Measurements from ENCODE around the gene PRPF31.
A peak's percentile ranks its signal among the peaks of the same experiment; 100 is the strongest.

The PRPF31 gene

DNA sequence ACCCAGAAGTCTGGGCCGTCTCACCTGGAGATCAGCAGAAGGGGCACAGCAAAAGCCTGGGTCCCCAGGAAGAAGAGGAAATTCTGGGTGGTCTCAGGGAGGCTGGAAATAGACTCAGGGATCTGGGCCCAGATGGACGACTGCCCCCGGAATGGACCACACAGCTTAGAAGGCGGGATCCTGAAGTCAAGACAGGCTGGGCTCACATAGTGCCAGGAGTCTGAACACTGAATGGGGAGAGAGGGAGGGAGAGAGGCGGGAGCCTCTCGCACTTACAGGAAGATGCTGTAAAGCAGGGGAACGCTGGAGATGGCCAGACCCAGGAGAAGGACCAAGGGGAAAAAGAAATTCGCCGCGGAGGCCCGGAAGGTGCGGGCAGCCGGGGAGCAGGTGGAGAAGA is 45.3 kb downstream of the PRPF31 start:
- no peak for DNase-seq (ENCODE audit: extremely low read depth, insufficient read length)
- peak overlapping the region; percentile 78 for H3K4me3 ChIP-seq (replicated peaks; ENCODE audit: low read depth, low read length)
- no peaks in the 10 kb centered on the region for H3K27me3 ChIP-seq (replicated peaks; ENCODE audit: control insufficient read depth, insufficient read depth, low read length)
- H3K36me3 ChIP-seq (ENCODE audit: control insufficient read depth, insufficient read depth, low read length) = peaks cover 14% of the 10 kb centered on the region
- TF ChIP-seq, protein P1, sequence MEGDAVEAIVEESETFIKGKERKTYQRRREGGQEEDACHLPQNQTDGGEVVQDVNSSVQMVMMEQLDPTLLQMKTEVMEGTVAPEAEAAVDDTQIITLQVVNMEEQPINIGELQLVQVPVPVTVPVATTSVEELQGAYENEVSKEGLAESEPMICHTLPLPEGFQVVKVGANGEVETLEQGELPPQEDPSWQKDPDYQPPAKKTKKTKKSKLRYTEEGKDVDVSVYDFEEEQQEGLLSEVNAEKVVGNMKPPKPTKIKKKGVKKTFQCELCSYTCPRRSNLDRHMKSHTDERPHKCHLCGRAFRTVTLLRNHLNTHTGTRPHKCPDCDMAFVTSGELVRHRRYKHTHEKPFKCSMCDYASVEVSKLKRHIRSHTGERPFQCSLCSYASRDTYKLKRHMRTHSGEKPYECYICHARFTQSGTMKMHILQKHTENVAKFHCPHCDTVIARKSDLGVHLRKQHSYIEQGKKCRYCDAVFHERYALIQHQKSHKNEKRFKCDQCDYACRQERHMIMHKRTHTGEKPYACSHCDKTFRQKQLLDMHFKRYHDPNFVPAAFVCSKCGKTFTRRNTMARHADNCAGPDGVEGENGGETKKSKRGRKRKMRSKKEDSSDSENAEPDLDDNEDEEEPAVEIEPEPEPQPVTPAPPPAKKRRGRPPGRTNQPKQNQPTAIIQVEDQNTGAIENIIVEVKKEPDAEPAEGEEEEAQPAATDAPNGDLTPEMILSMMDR (IDR thresholded peaks at IDR 0.05; ENCODE audit: insufficient read depth, low read length, poor library complexity, severe bottlenecking) = no peak

DNA sequence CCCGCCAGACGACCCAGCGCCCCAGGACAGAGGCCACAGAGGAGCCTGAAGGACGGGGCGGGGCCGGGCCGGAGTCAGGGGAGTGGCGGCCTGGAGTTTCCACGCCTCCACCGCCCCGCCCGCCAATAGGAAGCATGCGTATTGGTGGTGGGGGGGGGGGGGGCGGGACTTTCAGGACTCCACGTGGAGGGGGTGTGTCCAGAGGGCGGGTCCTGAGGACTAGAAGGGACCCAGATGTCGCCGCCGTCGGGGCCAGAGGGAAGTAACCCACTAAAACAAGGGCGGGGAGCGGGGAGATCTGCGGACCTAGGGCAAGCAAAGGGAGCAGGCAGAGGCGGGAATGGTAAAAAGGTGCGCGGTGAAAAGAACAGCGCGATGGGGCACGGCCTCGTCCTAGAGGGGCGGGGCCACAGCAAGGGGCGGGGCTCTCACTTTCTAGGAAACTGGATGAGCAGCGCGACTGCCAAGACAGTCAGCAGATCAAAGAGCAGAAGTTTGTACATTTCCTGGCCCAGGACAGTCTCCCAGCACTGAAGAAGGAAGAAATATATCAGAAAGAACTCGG is 46.8 kb downstream of the PRPF31 start:
- TF ChIP-seq, protein P1 (IDR thresholded peaks at IDR 0.05; ENCODE audit: insufficient read depth, low read length, poor library complexity, severe bottlenecking) = no peak
- peak overlapping the region; percentile 57 for H3K4me3 ChIP-seq (replicated peaks; ENCODE audit: low read depth, low read length)
- DNase-seq (ENCODE audit: extremely low read depth, insufficient read length) = peak; percentile 81
- H3K27me3 ChIP-seq (replicated peaks; ENCODE audit: control insufficient read depth, insufficient read depth, low read length) = no peaks in the 10 kb centered on the region
- peaks cover 3% of the 10 kb centered on the region for H3K36me3 ChIP-seq (ENCODE audit: control insufficient read depth, insufficient read depth, low read length)

DNA sequence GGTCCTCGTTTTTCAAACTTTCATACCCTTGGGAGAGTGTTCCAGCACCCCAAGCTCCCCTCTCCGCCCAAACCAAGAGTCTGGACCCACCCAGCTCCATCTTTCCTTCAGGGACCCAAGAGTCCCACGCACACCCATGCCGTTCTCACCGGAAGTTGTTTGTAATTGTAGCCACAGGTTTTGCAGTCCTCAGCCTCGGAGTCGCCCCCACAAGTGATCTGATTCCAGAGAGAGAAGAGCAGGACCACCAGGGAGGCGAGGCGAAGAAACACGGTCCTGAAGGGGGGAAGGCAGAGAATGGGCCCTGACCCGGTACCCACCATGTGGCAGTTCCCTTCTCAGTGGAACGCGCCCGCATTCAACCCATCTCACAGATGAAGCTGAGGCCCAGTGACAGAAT is 47.3 kb downstream of the PRPF31 start:
- peaks cover 3% of the 10 kb centered on the region for H3K36me3 ChIP-seq (ENCODE audit: control insufficient read depth, insufficient read depth, low read length)
- H3K27me3 ChIP-seq (replicated peaks; ENCODE audit: control insufficient read depth, insufficient read depth, low read length) = no peaks in the 10 kb centered on the region

DNA sequence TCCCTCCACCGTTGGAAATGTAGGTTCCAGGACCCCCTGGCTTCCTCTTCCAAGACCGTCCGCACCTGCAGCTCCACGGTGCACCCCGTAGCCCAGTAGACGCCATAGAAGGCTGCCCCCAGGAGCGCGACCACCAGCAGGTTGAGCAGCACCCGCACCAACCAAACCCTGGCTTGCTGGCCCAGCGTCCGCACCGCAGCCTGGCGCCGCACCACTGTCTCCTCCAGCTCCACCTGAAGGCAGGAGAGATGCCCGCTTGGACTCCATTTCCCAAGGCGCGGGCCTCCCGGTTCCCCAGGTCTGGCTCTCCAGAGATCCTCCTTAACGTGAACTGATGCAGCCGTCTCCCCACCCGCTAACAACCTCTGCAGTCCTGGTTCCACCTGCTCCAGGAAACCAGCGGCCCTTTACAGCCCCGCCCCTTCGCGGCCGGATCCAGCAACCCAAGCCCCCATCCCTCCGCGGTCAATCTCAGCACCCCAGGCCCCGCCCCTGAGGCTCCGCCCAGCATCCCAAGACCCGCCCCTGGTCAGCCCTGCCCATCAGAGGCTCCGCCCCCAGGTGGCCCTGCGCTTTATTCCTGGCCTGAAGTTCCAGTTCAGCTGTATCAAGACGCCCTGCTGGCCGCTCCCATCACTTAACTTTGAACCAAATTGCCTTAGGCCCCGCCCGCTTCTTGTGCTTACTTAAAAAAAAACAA is 49.0 kb downstream of the PRPF31 start:
- TF ChIP-seq, protein P1 (IDR thresholded peaks at IDR 0.05; ENCODE audit: insufficient read depth, low read length, poor library complexity, severe bottlenecking) = no peak
- peak; percentile 77 for DNase-seq (ENCODE audit: extremely low read depth, insufficient read length)
- H3K4me3 ChIP-seq (replicated peaks; ENCODE audit: low read depth, low read length) = no peak overlapping the region
- H3K27me3 ChIP-seq (replicated peaks; ENCODE audit: control insufficient read depth, insufficient read depth, low read length) = no peaks in the 10 kb centered on the region
- no peaks in the 10 kb centered on the region for H3K36me3 ChIP-seq (ENCODE audit: control insufficient read depth, insufficient read depth, low read length)

More for the DNA sequence above, 47.3 kb downstream of the PRPF31 start:
- no peak for DNase-seq (ENCODE audit: extremely low read depth, insufficient read length)
- H3K4me3 ChIP-seq (replicated peaks; ENCODE audit: low read depth, low read length) = no peak overlapping the region
- TF ChIP-seq, protein P1 (IDR thresholded peaks at IDR 0.05; ENCODE audit: insufficient read depth, low read length, poor library complexity, severe bottlenecking) = no peak

DNA sequence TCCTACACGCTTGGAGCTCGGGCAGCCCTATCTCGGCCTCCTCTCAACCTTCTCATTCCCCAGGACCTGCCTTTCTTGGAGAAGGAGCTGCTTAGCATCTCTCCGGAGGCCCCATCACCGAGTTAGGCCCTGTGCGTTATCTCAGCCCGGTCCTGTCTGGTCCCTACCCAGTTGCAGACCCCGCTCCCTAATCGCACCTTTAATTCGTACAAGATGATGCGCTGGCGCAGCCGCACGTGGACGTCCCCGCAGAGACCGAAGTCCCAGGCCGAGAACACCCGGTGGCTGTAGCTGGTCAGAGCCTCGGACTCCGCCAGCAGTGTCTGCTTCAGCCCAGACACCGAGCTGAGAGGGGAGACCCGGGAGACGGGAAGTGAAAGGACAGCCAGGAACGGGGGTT is 49.7 kb downstream of the PRPF31 start:
- DNase-seq (ENCODE audit: extremely low read depth, insufficient read length) = no peak
- TF ChIP-seq, protein P1 (IDR thresholded peaks at IDR 0.05; ENCODE audit: insufficient read depth, low read length, poor library complexity, severe bottlenecking) = no peak
- Histone ChIP-seq H3K36me3 (ENCODE audit: control insufficient read depth, insufficient read depth, low read length) (no peaks in the 10 kb centered on the region), H3K27me3 (replicated peaks; ENCODE audit: control insufficient read depth, insufficient read depth, low read length) (no peaks in the 10 kb centered on the region), H3K4me3 (replicated peaks; ENCODE audit: low read depth, low read length) (no peak overlapping the region)
